ENCODE results near the gene OBSCN. TPM values are rescaled to one million over a fixed set of nuclear protein-coding genes. Genes with fewer than 3 reads are reported as not detected.

The OBSCN gene
- total and polyA plus RNA-seq, 2 of the 13 experiments (the other 11 are each of a cell fraction or from before 2014, with no cell fraction given), result 0.20 TPM

DNA sequence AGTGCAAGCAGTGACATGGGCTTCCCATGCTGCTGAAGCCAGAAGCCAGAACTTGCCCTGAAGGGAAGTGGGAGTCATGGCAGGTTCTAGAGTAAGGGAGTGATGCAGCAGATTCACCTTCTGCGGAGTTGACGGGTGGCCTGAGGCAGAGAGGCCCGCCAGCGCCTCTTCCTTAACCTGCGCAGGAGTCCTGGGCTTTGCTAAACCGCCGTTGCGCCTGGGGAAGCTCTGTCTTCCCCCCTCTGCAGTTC is 67.3 kb downstream of the OBSCN start (continued):
- TF ChIP-seq MAZ (IDR thresholded peaks at IDR 0.05; ENCODE audit: borderline replicate concordance, low read depth, low read length) (no peak), MAZ (CRISPR knock-in tag; IDR thresholded peaks at IDR 0.05; ENCODE audit: low read depth) (0 out of 2 replicates have a peak, but pooled peaks have one; percentile 9)

DNA sequence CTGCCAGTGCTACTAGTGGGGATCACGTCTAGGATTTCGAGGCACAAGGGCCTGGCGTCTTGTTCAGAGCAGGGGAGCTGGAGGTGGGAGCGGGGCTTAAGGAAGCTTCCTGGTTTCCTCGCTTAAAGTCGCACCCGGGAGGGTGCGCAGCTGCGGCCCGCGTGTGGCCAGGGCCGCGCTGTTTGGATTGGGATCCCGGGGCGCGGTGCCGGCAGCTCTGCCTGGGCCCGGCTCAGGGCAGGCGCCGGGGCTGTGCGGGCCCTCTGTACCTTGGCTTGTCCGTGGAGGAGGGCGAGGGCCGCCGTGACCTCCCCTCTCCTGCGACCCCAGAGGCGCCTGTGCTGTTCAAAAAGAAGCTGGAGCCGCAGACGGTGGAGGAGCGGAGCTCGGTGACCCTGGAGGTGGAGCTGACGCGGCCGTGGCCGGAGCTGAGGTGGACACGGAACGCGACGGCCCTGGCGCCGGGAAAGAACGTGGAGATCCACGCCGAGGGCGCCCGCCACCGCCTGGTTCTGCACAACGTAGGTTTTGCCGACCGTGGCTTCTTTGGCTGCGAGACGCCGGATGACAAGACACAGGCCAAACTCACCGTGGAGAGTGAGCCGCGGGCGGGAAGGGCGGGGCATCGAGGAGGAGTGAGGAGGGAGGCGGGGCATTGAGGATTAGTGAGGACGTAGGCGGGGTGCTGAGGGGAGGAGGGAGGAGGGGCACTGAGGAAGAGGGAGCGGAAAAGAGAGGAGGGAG is 67.8 kb downstream of the OBSCN start:
- no peaks in the 10 kb centered on the region for H3K36me3 ChIP-seq (replicated peaks in 1 of 2; ENCODE audit: control insufficient read depth in 1 of 2, insufficient read depth in 2 of 2, low read length in 2 of 2)
- 15% methylated on average over 13 of the region's 63 CpGs for WGBS (ENCODE audit: low lambda C conversion rate)
- no peaks in the 10 kb centered on the region for H3K79me2 ChIP-seq (ENCODE audit: insufficient read depth, low read length)
- in situ Hi-C loops (cut with HindIII; ENCODE audit: extremely low pct_ligation_motif_present, low pct_unique_long_range_greater_than_20kb) (no loop called here), intact Hi-C loops (cut with micrococcal nuclease; ENCODE audit: unreplicated experiment) (no loop called here)
- ChIA-PET CTCF (ENCODE audit: low intra/inter-chr PET ratio, low total read pairs) (no interaction called here), POLR2A (no interaction called here)
- H2AFZ ChIP-seq (ENCODE audit: low read length), result no peak overlapping the region
- peaks cover 14 to 40% of the 10 kb centered on the region in 2 experiments for H3K27me3 ChIP-seq (ENCODE audit: control insufficient read depth in 1 of 2, insufficient read depth in 2 of 2, low read length in 2 of 2)
- H4K20me1 ChIP-seq (ENCODE audit: insufficient read depth, low read length), result no peaks in the 10 kb centered on the region
- H3K4me3 ChIP-seq (replicated peaks in 1 of 3; ENCODE audit: insufficient read depth in 1 of 3, low read depth in 2 of 3, low read length in 3 of 3), result peak overlapping the region; percentile 16 to 64 (median 33); a peak in 4 of 6 replicates
- no peak overlapping the region for H3K27ac ChIP-seq (ENCODE audit: extremely low read length, insufficient read depth, low read length)
- BruUV-seq (replicated peaks), result no TSS peak
- FAIRE-seq (no peak), ATAC-seq (peak; percentile 45), DNase-seq (ENCODE audit: low spot score) (no peak)
- no peaks in the 10 kb centered on the region for H3K9me3 ChIP-seq (ENCODE audit: low read length)
- H3K9ac ChIP-seq (ENCODE audit: insufficient read depth, low read depth, low read length), result no peak overlapping the region
- H3K4me2 ChIP-seq (ENCODE audit: low read depth, low read length), result peak overlapping the region; percentile 60; the same call in 1 of the 2 replicates
- TF ChIP-seq, protein P1, sequence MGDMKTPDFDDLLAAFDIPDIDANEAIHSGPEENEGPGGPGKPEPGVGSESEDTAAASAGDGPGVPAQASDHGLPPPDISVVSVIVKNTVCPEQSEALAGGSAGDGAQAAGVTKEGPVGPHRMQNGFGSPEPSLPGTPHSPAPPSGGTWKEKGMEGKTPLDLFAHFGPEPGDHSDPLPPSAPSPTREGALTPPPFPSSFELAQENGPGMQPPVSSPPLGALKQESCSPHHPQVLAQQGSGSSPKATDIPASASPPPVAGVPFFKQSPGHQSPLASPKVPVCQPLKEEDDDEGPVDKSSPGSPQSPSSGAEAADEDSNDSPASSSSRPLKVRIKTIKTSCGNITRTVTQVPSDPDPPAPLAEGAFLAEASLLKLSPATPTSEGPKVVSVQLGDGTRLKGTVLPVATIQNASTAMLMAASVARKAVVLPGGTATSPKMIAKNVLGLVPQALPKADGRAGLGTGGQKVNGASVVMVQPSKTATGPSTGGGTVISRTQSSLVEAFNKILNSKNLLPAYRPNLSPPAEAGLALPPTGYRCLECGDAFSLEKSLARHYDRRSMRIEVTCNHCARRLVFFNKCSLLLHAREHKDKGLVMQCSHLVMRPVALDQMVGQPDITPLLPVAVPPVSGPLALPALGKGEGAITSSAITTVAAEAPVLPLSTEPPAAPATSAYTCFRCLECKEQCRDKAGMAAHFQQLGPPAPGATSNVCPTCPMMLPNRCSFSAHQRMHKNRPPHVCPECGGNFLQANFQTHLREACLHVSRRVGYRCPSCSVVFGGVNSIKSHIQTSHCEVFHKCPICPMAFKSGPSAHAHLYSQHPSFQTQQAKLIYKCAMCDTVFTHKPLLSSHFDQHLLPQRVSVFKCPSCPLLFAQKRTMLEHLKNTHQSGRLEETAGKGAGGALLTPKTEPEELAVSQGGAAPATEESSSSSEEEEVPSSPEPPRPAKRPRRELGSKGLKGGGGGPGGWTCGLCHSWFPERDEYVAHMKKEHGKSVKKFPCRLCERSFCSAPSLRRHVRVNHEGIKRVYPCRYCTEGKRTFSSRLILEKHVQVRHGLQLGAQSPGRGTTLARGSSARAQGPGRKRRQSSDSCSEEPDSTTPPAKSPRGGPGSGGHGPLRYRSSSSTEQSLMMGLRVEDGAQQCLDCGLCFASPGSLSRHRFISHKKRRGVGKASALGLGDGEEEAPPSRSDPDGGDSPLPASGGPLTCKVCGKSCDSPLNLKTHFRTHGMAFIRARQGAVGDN (CRISPR knock-in tag; IDR thresholded peaks at IDR 0.05), result 0 out of 2 replicates have a peak, but pooled peaks have one; percentile 4
- no peak for TF ChIP-seq ZKSCAN5 (CRISPR knock-in tag; IDR thresholded peaks at IDR 0.05)
- TF ChIP-seq ZNF274 (CRISPR knock-in tag; IDR thresholded peaks at IDR 0.05), result no peak
- TF ChIP-seq ZNF121 (CRISPR knock-in tag; IDR thresholded peaks at IDR 0.05), result 0 out of 2 replicates have a peak, but pooled peaks have one; percentile 12
- TF ChIP-seq HNRNPL (IDR thresholded peaks at IDR 0.05; ENCODE audit: low read depth, low read length), result no peak
- TF ChIP-seq EZH2 (conservative IDR thresholded peaks at IDR 0.05; ENCODE audit: low read depth, low read length), result peak; percentile 30; the same call in 1 of the 2 replicates
- H3K4me1 ChIP-seq (ENCODE audit: insufficient read depth, low read length), result peaks cover 25% of the 10 kb centered on the region; the same call in 1 of the 2 replicates
